MM.1S (cell line): ENCODE data around the gene HDAC6.
"Not testable (repeated sequence)": the region's sequence is repeated elsewhere in the genome, so short reads cannot be mapped to it uniquely, and the experiment has no call there.

ENCODE experiments used
- CTCF ChIP-seq: fragments of 300-600 bp; sonication (generic); IDR thresholded peaks from 2 replicates; pipeline ENCODE4 v1.5.1; 2016; ENCODE audit warnings: antibody characterized with exemption, low read length, mixed read lengths
- EZH2 ChIP-seq: fragments of 300-600 bp; sonication (generic); optimal IDR thresholded peaks from 2 replicates; pipeline ENCODE3; 2017; ENCODE audit warnings: low read depth, mild to moderate bottlenecking, antibody characterized with exemption, low read length, mixed read lengths
- EZH2phosphoT487 ChIP-seq: fragments of 300-600 bp; sonication (generic); IDR thresholded peaks from 2 replicates; pipeline ENCODE4 v1.6.1; 2018; ENCODE audit warnings: antibody characterized with exemption, low read length

GRCh38 chrX:48853494-48853893, 51.6 kb downstream of the HDAC6 start:
- TF ChIP-seq CTCF, EZH2, EZH2phosphoT487: not testable (repeated sequence)
